Right lobe of liver (tissue), 6 donors: Measurements from ENCODE around the gene DOCK10. TPM values are rescaled to one million over a fixed set of nuclear protein-coding genes. Genes with fewer than 3 reads are reported as not detected.

Source experiments
- ATAC-seq, 4 donors: fragments of 200-7000 bp; cut with Tn5 transposase; one replicate each; pipeline ENCODE4 v1.9.1; 2020; ENCODE audit warnings: mild to moderate bottlenecking in 4 of 4, moderate library complexity in 4 of 4
- DNase-seq, 3 donors: peaks; one replicate each; pipeline ENCODE4 v3.0.0-alpha.2; 2020
- H3K27ac ChIP-seq, 3 donors: fragments of 200-600 bp; one replicate each; pipeline ENCODE4 v1.8.0; 2022
- H3K27me3 ChIP-seq, 2 donors: fragments of 200-600 bp; one replicate each; pipeline ENCODE4 v1.8.0; 2022
- H3K36me3 ChIP-seq, 4 donors: fragments of 200-600 bp; sonication (generic) in 1 of 4; one replicate each; pipeline versions ENCODE4 v1.5.1 to v1.8.0; 2017 to 2022; ENCODE audit warnings: control low read depth in 1 of 4
- H3K4me1 ChIP-seq, 4 donors: fragments of 200-600 bp; sonication (generic) in 1 of 4; one replicate each; pipeline versions ENCODE4 v1.5.1 to v1.8.0; 2017 to 2022; ENCODE audit warnings: control low read depth in 1 of 4
- H3K4me3 ChIP-seq, 3 donors: fragments of 200-600 bp; one replicate each; pipeline ENCODE4 v1.8.0; 2022
- H3K9me3 ChIP-seq, 4 donors: fragments of 200-600 bp; sonication (generic) in 1 of 4; one replicate each; pipeline versions ENCODE4 v1.5.1 to v1.8.0; 2017 to 2022; ENCODE audit warnings: control low read depth in 1 of 4
- CTCF ChIP-seq, 4 donors: fragments of 200-600 bp in 3 of 4; fragments of 450-650 bp in 1 of 4; IDR thresholded peaks; one replicate each; pipeline versions ENCODE4 v1.5.1 to v1.8.0; 2016 to 2022; ENCODE audit warnings: antibody characterized with exemption in 4 of 4, mild to moderate bottlenecking in 2 of 4
- POLR2A ChIP-seq: fragments of 450-650 bp; IDR thresholded peaks from one replicate; pipeline ENCODE4 v1.6.1; 2017; ENCODE audit warnings: antibody characterized with exemption, mild to moderate bottlenecking
- WGBS: methylation state at CpG from one replicate; pipeline ENCODE4 v1.1.6; 2018; ENCODE audit warnings: low coverage, low lambda C conversion rate; ENCODE audit not compliant: insufficient coverage; ENCODE audit errors: missing lambda C conversion rate; 5-methylcytosine and 5-hydroxymethylcytosine counted together
- intact Hi-C, 2 donors: fragments of 100-400 bp; cut with DNase I; formaldehyde crosslinking; loops; one replicate each; pipeline versions ENCODE4 v1.11.2 to v1.14.1; 2022
- total RNA-seq, 6 experiments: library from RNA; depleted of rRNA in 2 of 6; stranded (reverse); fragments of >200 nt in 2 of 6; fragmentation: NEBNext Ultra II Directional in 3 of 6; extraction: Animal tissue kit (Norgen Biotek cat#: 25700) in 3 of 6; gene quantifications; one replicate each; pipeline versions ENCODE4 v1.1.0 to v1.2.4, GENCODE V29; 2016 to 2023
- donor health status: DM: no; HTN: yes; CAD: no.
- donor health status: DM: no; HTN: no; CAD: no.
- donor health status: DM: no; HTN: no; CAD: no.
- donor health status: DM: no; HTN: yes; CAD: no.
- donor health status: DM: no; HTN: yes; CAD: no.

DOCK10 gene
- total RNA-seq, 6 experiments from 2014 or later, result 5.1 to 10.2 (median 7.1) TPM

GRCh38 chr2:224813578-224813977 lies 228.7 kb downstream of the DOCK10 start:
- Histone ChIP-seq H3K4me1 (no peaks in the 10 kb centered on the region), H3K27me3 (no peaks in the 10 kb centered on the region), H3K36me3 (no peaks in the 10 kb centered on the region), H3K9me3 (no peaks in the 10 kb centered on the region), H3K27ac (no peak overlapping the region), H3K4me3 (no peak overlapping the region)
- intact Hi-C loops, result no loop called here
- DNase-seq, result no peak
- no peak for TF ChIP-seq CTCF (IDR thresholded peaks at IDR 0.05)
- TF ChIP-seq POLR2A, result no peak
- no peak for ATAC-seq
- 89% methylated on average over 1 of the region's 1 CpG for WGBS

GRCh38 chr2:224807153-224807964 lies 234.9 kb downstream of the DOCK10 start:
- TF ChIP-seq POLR2A (no peak), CTCF (IDR thresholded peaks at IDR 0.05) (no peak)
- DNase-seq, result no peak
- intact Hi-C loops, result no loop called here
- Histone ChIP-seq H3K27me3 (no peaks in the 10 kb centered on the region), H3K4me3 (no peak overlapping the region), H3K27ac (no peak overlapping the region), H3K36me3 (no peaks in the 10 kb centered on the region), H3K9me3 (no peaks in the 10 kb centered on the region), H3K4me1 (no peaks in the 10 kb centered on the region)
- no peak for ATAC-seq
- WGBS, result 83% methylated on average over 6 of the region's 6 CpGs

GRCh38 chr2:224803930-224804329 lies 238.3 kb downstream of the DOCK10 start:
- Histone ChIP-seq H3K27me3 (no peaks in the 10 kb centered on the region), H3K36me3 (no peaks in the 10 kb centered on the region), H3K4me1 (no peaks in the 10 kb centered on the region), H3K4me3 (no peak overlapping the region), H3K9me3 (no peaks in the 10 kb centered on the region), H3K27ac (no peak overlapping the region)
- ATAC-seq (no peak), DNase-seq (no peak)
- WGBS, result 75% methylated on average over 1 of the region's 1 CpG
- TF ChIP-seq CTCF (IDR thresholded peaks at IDR 0.05), result no peak
- no peak for TF ChIP-seq POLR2A
- intact Hi-C loops, result no loop called here

- intact Hi-C loops, result no loop called here
- Histone ChIP-seq H3K4me3 (no peak overlapping the region), H3K9me3 (no peaks in the 10 kb centered on the region), H3K4me1 (no peaks in the 10 kb centered on the region), H3K27me3 (no peaks in the 10 kb centered on the region), H3K36me3 (no peaks in the 10 kb centered on the region), H3K27ac (no peak overlapping the region)
- no peak for DNase-seq
- TF ChIP-seq CTCF (IDR thresholded peaks at IDR 0.05) (no peak), POLR2A (no peak)
- 62% methylated on average over 1 of the region's 1 CpG for WGBS
- ATAC-seq, result peak in 1 of 4 donors; percentile 32
Measured at GRCh38 chr2:224802407-224802806, 239.9 kb downstream of the DOCK10 start.
